GM18508 (cell line): ENCODE measurements around the gene TMEM108.

Experiments
- ATAC-seq: cut with Tn5 transposase; IDR thresholded peaks from one replicate; pipeline ENCODE4 v1.9.1; 2021; ENCODE audit warnings: moderate number of reproducible peaks; ENCODE audit not compliant: insufficient read depth, unreplicated experiment

Gene TMEM108

GRCh38 chr3:133209871-133210550 lies 171.8 kb downstream of the TMEM108 start:
- no peak for ATAC-seq

GRCh38 chr3:133210656-133211055 lies 172.5 kb downstream of the TMEM108 start:
- no peak for ATAC-seq

GRCh38 chr3:133211449-133211848 lies 173.3 kb downstream of the TMEM108 start:
- peak; percentile 93 for ATAC-seq

GRCh38 chr3:133211856-133212255 lies 173.7 kb downstream of the TMEM108 start:
- no peak for ATAC-seq

- ATAC-seq, result no peak
These were observed 175.7 kb downstream of the TMEM108 start for GRCh38 chr3:133213937-133214336.

- no peak for ATAC-seq
These were observed 189.6 kb downstream of the TMEM108 start for GRCh38 chr3:133227813-133228212.

GRCh38 chr3:133230195-133230594 lies 192.0 kb downstream of the TMEM108 start:
- ATAC-seq, result no peak

- no peak for ATAC-seq
These were observed 198.7 kb downstream of the TMEM108 start for GRCh38 chr3:133236901-133237300.

- no peak for ATAC-seq
These were observed 199.2 kb downstream of the TMEM108 start for GRCh38 chr3:133237380-133237779.

GRCh38 chr3:133238015-133238414 lies 199.8 kb downstream of the TMEM108 start:
- ATAC-seq, result no peak

- no peak for ATAC-seq
These were observed 207.9 kb downstream of the TMEM108 start for GRCh38 chr3:133246119-133246518.

GRCh38 chr3:133246773-133247172 lies 208.6 kb downstream of the TMEM108 start:
- no peak for ATAC-seq

- no peak for ATAC-seq
These were observed 210.2 kb downstream of the TMEM108 start for GRCh38 chr3:133248389-133248788.

- no peak for ATAC-seq
These were observed 211.3 kb downstream of the TMEM108 start for GRCh38 chr3:133249490-133249889.

- no peak for ATAC-seq
These were observed 216.0 kb downstream of the TMEM108 start for GRCh38 chr3:133254151-133254550.

GRCh38 chr3:133254716-133255115 lies 216.5 kb downstream of the TMEM108 start:
- no peak for ATAC-seq

GRCh38 chr3:133256787-133257483 lies 218.7 kb downstream of the TMEM108 start:
- ATAC-seq, result no peak

GRCh38 chr3:133258358-133258757 lies 220.2 kb downstream of the TMEM108 start:
- ATAC-seq, result no peak

- no peak for ATAC-seq
These were observed 221.6 kb downstream of the TMEM108 start for GRCh38 chr3:133259767-133260166.

GRCh38 chr3:133262333-133262732 lies 224.1 kb downstream of the TMEM108 start:
- ATAC-seq, result no peak

- no peak for ATAC-seq
These were observed 226.7 kb downstream of the TMEM108 start for GRCh38 chr3:133264920-133265319.

- no peak for ATAC-seq
These were observed 230.5 kb downstream of the TMEM108 start for GRCh38 chr3:133268726-133269134.
